ENCODE measurements around the gene NUP58. TPM values are rescaled to one million over a fixed set of nuclear protein-coding genes. Genes with fewer than 3 reads are reported as not detected.

Gene NUP58
- total RNA-seq, 1 experiment from 2014 or later: 46.1 TPM

- no TSS peak for BruUV-seq (replicated peaks)
- POLR2A ChIA-PET (ENCODE audit: unreplicated experiment): no interaction called here
- intact Hi-C loops (cut with micrococcal nuclease): no loop called here
- Histone ChIP-seq H3F3A (ENCODE audit: low read length, unreplicated experiment) (no peaks in the 10 kb centered on the region), H3K27me3 (ENCODE audit: low read length) (peaks cover 67% of the 10 kb centered on the region), H2AFZ (ENCODE audit: low read length) (no peak overlapping the region), H3K4me2 (ENCODE audit: low read length) (no peak overlapping the region), H4K20me1 (ENCODE audit: low read length) (no peaks in the 10 kb centered on the region), H3K27ac (ENCODE audit: low read length) (no peak overlapping the region), H3K4me3 (ENCODE audit: low read length) (no peak overlapping the region), H3K36me3 (ENCODE audit: low read depth, low read length) (no peaks in the 10 kb centered on the region), H3K79me2 (ENCODE audit: low read length) (no peaks in the 10 kb centered on the region), H3K4me1 (ENCODE audit: insufficient read depth, low read length) (no peaks in the 10 kb centered on the region), H3K9ac (ENCODE audit: low read length) (no peak overlapping the region), H3K9me3 (ENCODE audit: low read length) (no peaks in the 10 kb centered on the region), H3K9me2 (replicated peaks; ENCODE audit: low read length) (no peaks in the 10 kb centered on the region)
- DNase-seq (no peak), ATAC-seq (no peak)
- CTCF ChIA-PET: no interaction called here
- TF ChIP-seq, protein P1, sequence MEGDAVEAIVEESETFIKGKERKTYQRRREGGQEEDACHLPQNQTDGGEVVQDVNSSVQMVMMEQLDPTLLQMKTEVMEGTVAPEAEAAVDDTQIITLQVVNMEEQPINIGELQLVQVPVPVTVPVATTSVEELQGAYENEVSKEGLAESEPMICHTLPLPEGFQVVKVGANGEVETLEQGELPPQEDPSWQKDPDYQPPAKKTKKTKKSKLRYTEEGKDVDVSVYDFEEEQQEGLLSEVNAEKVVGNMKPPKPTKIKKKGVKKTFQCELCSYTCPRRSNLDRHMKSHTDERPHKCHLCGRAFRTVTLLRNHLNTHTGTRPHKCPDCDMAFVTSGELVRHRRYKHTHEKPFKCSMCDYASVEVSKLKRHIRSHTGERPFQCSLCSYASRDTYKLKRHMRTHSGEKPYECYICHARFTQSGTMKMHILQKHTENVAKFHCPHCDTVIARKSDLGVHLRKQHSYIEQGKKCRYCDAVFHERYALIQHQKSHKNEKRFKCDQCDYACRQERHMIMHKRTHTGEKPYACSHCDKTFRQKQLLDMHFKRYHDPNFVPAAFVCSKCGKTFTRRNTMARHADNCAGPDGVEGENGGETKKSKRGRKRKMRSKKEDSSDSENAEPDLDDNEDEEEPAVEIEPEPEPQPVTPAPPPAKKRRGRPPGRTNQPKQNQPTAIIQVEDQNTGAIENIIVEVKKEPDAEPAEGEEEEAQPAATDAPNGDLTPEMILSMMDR (conservative IDR thresholded peaks at IDR 0.05; ENCODE audit: low read depth, low read length): no peak
- TF ChIP-seq EZH2 (IDR thresholded peaks at IDR 0.05; ENCODE audit: low read length, unreplicated experiment) (peak; percentile 73), EZH2phosphoT487 (IDR thresholded peaks at IDR 0.05; ENCODE audit: borderline replicate concordance, low read length) (no peak; the same call in 1 of the 2 replicates)
Measured at GRCh38 chr13:25372284-25373081, 71.1 kb downstream of the NUP58 start.

- Histone ChIP-seq H4K20me1 (ENCODE audit: low read length) (no peaks in the 10 kb centered on the region), H3K9me2 (replicated peaks; ENCODE audit: low read length) (no peaks in the 10 kb centered on the region), H3K9ac (ENCODE audit: low read length) (no peak overlapping the region), H3K4me3 (ENCODE audit: low read length) (no peak overlapping the region), H3K4me1 (ENCODE audit: insufficient read depth, low read length) (no peaks in the 10 kb centered on the region), H3K9me3 (ENCODE audit: low read length) (no peaks in the 10 kb centered on the region), H3K4me2 (ENCODE audit: low read length) (no peak overlapping the region), H2AFZ (ENCODE audit: low read length) (no peak overlapping the region), H3K27ac (ENCODE audit: low read length) (no peak overlapping the region), H3K79me2 (ENCODE audit: low read length) (no peaks in the 10 kb centered on the region), H3K27me3 (ENCODE audit: low read length) (peaks cover 66% of the 10 kb centered on the region), H3K36me3 (ENCODE audit: low read depth, low read length) (no peaks in the 10 kb centered on the region), H3F3A (ENCODE audit: low read length, unreplicated experiment) (no peaks in the 10 kb centered on the region)
- ATAC-seq (peak; percentile 38; the same call in 1 of the 2 replicates), DNase-seq (peak; percentile 63)
- intact Hi-C loops (cut with micrococcal nuclease): loop anchor here (1.0 to 2.0 kb wide), 2 partner anchors 143 to 291 kb away; no protein-coding TSS in a partner anchor
- POLR2A ChIA-PET (ENCODE audit: unreplicated experiment): no interaction called here
- TF ChIP-seq EZH2 (IDR thresholded peaks at IDR 0.05; ENCODE audit: low read length, unreplicated experiment): no peak
- TF ChIP-seq, protein P1 (conservative IDR thresholded peaks at IDR 0.05; ENCODE audit: low read depth, low read length): peak; percentile 61
- no peak for TF ChIP-seq EZH2phosphoT487 (IDR thresholded peaks at IDR 0.05; ENCODE audit: borderline replicate concordance, low read length)
- no TSS peak for BruUV-seq (replicated peaks)
- CTCF ChIA-PET: interaction anchor here (0.6 to 0.7 kb wide), 2 partner anchors 29 to 335 kb away, joined by 3 read pairs; no protein-coding TSS in a partner anchor
Measured at GRCh38 chr13:25375727-25376358, 74.4 kb downstream of the NUP58 start.
